Hepatocyte (in vitro differentiated cells): ENCODE measurements around the gene ENTPD2.

ENCODE experiments used
- CTCF ChIP-seq: fragments of 200-600 bp; sonication (generic); IDR thresholded peaks from 2 replicates; pipeline ENCODE4 v1.5.1; 2016; ENCODE audit warnings: antibody characterized with exemption, mild to moderate bottlenecking; ENCODE audit not compliant: poor library complexity
- EZH2 ChIP-seq: fragments of 200-600 bp; sonication (generic); IDR thresholded peaks from 2 replicates; pipeline ENCODE4 v1.6.1; 2016; ENCODE audit warnings: antibody characterized with exemption, mild to moderate bottlenecking, borderline replicate concordance
- EZH2phosphoT487 ChIP-seq: fragments of 200-600 bp; sonication (generic); IDR thresholded peaks from one replicate; pipeline ENCODE4 v1.6.1; 2018; ENCODE audit warnings: antibody characterized with exemption, mild to moderate bottlenecking, low read depth, moderate library complexity; ENCODE audit not compliant: unreplicated experiment, severe bottlenecking

- no peak for TF ChIP-seq CTCF
- TF ChIP-seq EZH2, result no peak
- no peak for TF ChIP-seq EZH2phosphoT487
Measured at GRCh38 chr9:137015540-137015930, 38.3 kb downstream of the ENTPD2 start.
